Embryonic facial prominence (tissue), 1 donor: ENCODE data around the gene RNF26.

ENCODE experiments used
- DNase-seq: peaks from one replicate; pipeline ENCODE4 v3.0.0-alpha.2; 2016; ENCODE audit errors: extremely low spot score

Gene RNF26

DNA sequence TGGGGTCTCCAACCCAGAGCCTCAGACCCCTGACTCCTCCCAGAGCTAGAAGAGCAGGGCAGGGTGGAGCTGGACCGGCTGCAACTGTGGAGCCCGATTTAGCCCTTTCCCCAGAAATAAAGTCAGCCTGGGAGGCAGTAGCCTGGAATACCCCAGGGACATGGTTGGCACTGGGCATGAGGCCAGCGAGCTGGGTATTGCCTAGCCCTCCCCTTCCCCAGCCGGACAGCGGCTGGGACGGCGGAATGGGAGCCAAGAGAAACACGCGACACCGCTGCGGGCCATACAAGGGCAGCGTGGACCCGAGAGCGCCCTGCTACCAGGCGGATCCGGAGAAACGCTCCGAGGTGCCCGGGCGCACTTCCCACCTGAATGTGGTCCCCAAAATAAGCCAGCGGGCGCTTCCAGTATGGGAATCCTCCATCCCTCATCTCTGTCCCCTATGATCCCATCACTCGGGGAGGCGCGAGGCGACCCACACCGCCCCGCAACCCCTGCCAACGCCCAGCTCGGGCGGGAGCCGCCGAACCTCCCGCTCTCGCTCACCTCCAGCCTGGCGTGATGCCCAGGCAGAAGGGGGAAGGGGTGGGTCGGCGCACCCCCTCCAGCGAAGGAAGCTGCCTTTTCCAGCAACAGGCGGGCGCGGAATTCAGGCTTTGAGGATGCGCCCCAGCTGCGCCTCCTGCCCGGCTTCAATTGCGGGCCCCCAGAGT lies 18.2 kb upstream of the RNF26 start:
- no peak for DNase-seq

GRCh38 chr11:119316729-119317591 lies 17.4 kb upstream of the RNF26 start, which contains the start of gene MCAM:
Gene MCAM (minus strand): TSS chr11:119317130. CDS start chr11:119317101, 29 bp downstream.
- DNase-seq: no peak

GRCh38 chr11:119317592-119318239 lies 16.6 kb upstream of the RNF26 start:
- no peak for DNase-seq

GRCh38 chr11:119318240-119319135 lies 15.8 kb upstream of the RNF26 start:
- DNase-seq: no peak

DNA sequence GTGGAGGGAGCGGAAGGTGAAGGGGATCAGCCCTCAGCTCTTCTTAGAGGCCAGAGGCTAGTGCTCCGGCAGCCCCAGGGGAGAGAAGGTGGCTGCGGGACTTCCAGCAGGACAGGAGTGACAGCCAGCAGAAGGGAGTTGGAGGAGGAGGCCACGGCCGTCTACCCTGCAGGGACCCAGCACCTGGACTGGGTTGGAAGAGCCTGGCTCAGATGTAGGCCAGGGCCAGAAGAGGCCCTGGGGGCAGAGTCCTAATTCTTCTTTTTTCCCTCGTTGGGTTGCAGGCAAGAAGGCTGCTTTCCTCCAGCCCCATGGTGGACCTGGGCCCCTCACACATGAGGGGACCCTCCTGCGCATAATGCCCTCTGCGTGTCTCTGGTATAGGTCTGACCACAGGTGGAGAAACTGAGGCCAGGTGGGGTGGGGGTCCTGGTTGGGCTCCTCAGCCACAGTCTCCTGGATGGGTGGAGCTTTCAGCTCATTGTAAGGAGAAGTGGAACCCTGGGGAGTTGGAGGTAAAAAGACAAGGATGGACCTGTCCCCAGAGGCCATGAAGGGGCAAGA lies 15.1 kb upstream of the RNF26 start:
- DNase-seq: no peak

DNA sequence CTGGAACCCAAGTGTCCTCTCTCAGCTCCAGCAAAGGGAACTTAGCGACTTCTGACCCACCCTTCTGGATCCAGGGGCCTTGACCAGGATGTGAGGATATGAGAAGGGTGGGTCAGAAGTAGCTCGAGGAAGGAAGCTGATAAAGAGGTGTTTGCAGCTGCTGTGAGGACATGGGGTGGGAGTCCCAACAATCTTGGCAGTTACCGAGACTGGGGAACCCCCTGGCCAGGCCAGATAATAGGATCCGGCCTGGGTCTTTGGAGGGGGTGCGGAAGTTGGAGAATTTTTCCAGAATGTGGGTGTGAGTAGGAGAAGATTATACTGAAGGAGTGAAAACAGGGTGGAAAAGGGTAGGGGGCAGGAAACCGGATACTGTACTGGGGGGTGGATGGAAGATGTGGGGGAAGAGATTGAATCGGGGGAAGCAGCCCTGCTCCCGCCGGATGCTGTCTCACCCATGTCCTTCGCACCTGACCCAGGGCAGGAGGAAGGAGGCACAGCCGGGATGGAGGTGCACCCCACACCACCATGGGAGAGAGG lies 14.6 kb upstream of the RNF26 start:
- no peak for DNase-seq

GRCh38 chr11:119320240-119320775 lies 14.0 kb upstream of the RNF26 start:
- no peak for DNase-seq

DNA sequence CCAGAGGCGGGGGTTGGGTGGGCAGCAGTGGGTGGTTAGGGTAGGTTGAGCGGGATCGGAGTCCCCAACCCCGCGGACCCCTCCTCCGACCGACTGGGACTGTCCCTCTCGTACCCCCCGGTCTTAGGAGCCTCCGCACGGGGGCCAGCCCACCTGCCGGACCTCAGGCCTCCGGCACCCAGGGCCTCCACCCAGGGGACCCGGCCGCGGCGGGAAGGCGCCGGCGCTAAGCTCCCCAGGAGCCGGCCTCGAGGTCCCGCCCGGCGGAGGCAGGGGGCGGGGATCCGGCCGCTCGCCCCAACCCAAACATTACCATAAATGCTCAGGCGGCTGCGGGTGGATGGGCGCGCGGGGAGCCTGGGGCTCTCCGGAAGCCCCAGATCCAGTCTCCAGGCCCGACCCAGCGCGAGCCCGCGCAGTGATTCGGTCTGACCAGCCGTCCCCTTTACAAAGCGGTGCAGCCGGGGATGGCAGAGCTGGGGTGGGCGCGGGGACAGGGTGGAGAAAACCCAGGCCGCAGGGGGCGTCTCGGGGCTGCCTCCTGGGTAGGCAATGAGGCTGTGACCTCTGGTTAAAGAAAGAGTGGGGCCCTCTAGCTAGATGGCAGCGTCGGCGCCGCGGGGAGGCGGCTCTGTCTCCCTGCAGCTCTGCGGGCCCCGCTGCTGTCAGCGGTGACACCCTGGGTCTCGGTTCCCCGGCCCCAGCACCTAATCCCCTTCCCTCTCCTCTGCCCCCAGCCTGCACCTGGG lies 13.4 kb upstream of the RNF26 start:
- DNase-seq: no peak

DNA sequence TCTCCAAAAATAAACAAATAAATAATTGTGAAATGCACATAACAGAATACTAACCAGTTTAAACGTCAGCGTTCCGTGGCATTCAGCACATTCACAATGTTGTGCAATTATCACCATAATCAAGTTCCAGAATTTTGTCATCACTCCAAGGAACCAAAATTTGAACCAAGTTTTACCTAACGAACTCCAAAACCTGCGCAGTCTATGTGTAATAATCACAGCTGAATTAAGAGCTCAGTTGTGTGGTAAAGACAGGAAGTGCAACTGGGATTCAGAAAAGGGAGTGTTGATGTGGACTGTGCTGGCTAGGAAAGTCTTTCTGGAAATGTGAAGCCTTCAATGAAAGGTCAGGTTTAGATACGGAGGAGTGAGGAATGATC lies 12.0 kb upstream of the RNF26 start:
- DNase-seq: no peak

DNA sequence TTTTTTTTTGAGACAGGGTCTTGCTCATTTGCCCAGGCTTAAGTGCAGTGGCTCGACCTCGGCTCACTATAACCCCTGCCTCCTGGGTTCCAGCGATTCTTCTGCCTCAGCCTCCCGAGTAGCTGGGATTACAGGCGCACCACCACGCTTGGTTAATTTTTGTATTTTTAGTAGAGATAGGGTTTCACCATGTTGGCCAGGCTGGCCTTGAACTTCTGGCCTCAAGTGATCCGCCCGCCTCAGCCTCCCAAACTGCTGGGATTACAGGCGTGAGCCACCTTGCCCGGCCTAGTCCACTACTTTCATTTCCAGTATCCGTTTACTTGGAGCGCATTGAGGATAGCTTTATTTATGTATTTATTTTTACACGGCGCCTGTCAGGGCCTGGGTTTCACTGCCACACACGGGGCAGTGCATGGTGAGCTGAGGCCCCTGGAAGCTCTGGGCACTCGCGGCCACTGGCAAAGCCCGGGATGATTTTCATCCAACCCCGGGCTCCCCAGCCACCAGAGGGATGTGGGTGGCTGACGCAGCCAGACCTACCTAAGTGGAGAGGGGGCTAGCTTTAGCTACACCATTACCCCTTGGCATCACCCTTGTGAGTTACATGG lies 11.3 kb upstream of the RNF26 start:
- DNase-seq: no peak

DNA sequence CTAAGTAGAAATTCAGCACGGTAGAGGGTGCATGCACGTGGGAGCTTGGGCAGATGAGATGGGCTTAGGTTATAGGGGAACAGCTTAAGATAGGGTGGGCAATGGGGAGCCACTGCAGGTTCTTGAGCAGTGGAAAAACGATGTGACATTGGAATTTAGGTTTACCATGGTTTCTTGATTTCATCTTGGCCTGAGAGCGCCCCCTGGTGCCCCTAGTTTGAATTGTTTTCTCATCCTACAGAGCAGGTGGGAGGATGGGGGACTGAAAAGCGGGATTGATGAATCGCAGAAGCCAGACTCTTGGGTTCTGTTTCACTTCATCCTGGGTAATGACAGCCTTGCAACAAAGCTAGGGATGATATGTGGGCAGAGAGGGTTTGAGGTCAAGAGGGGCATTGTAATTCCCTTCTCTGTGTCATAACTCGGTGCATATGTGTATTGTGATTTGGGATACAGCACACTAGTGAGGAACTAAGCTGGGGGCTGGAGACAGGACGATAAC lies 10.7 kb upstream of the RNF26 start:
- no peak for DNase-seq

GRCh38 chr11:119324189-119324588 lies 10.1 kb upstream of the RNF26 start:
- no peak for DNase-seq

DNA sequence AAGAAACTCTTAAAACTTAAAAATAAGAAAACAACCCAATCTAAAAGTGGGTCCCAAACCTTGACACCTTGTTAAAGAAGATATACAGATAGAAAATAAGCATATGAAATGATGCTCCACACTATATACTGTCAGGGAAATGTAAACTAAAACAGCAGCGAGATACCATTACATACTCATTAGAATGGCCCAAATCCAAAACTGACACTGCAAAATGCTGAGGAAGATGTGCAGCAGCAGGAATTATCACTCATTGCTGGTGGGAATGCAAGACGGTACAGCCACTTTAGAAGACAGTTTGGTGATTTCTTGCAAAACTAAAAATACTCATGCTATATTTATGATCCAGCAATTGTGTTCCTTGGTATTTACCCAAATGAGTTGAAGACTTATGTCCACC lies 5.0 kb upstream of the RNF26 start:
- no peak for DNase-seq

- no peak for DNase-seq
These were observed 4.1 kb upstream of the RNF26 start for GRCh38 chr11:119330237-119330636.

DNA sequence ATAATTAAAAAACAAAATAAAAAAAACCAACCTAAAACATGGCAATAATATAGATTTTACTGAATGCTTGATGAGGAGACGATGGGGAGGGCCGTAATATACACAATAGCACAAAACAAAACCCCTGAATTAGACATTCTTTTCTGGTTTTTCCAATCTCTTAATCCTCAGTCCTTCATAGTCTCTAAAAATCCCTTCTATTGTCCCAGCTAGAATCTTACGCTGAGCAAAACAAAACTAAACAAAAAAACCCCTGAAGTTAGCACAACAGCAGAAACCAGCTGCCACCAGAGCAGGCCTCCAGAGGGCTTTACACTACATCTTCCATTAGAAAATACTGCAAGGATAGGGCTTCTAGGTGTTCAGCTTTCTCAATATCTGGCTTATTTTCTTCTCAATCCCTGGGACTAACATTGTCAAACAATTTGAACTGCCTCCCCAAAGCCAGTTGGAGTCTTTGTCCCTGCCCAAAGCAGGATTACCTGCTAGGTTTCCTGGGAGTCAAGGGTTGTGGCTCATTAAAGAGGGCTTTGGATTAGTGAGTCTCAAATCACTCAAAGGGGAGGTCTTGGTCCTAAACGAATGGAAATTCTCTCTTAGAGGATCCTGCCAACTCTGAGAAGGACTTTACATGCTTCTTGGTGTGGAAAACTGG lies 2.1 kb upstream of the RNF26 start:
- DNase-seq: no peak

- no peak for DNase-seq
These were observed 846 bp downstream of the RNF26 start for GRCh38 chr11:119335091-119335654.

DNA sequence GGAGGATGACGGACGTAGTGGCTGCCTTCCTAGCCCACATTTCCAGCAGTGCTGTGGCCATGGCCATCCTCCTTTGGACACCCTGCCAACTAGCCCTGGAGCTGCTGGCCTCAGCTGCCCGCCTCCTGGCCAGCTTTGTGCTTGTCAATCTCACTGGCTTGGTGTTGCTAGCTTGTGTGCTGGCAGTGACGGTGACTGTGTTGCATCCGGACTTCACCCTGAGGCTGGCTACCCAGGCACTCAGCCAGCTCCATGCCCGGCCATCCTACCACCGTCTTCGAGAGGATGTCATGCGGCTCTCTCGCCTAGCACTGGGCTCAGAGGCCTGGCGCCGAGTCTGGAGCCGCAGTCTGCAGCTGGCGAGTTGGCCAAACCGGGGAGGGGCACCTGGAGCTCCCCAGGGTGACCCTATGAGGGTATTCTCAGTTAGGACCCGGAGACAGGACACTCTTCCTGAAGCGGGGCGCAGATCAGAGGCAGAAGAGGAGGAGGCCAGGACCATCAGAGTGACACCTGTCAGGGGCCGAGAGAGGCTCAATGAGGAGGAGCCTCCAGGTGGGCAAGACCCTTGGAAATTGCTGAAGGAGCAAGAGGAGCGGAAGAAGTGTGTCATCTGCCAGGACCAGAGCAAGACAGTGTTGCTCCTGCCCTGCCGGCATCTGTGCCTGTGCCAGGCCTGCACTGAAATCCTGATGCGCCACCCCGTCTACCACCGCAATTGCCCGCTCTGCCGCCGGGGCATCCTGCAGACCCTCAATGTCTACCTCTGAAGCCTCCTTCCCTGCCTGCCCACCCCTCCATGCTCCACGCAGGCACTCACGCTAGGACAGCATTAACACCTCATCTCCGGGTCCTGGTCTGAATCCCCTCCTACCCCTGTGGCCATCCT lies 1.6 kb downstream of the RNF26 start:
- DNase-seq: no peak
